HL-60 (cell line): ENCODE data around the gene APCDD1.
A peak's percentile ranks its signal among the peaks of the same experiment; 100 is the strongest.

Source experiments
- CTCF ChIP-seq: IDR thresholded peaks from one replicate; pipeline ENCODE4 v1.5.1; 2011; ENCODE audit warnings: low read length, control low read depth, inconsistent platforms; ENCODE audit not compliant: insufficient read depth
- GABPA ChIP-seq: IDR thresholded peaks from 2 replicates; pipeline ENCODE4 v1.6.1; 2012; ENCODE audit warnings: low read depth
- POLR2AphosphoS5 ChIP-seq: IDR thresholded peaks from 2 replicates; pipeline ENCODE4 v1.6.1; 2012; ENCODE audit warnings: low read depth
- SPI1 ChIP-seq: IDR thresholded peaks from 2 replicates; pipeline ENCODE4 v1.6.1; 2012; ENCODE audit warnings: low read depth, mild to moderate bottlenecking, borderline replicate concordance
- TF ChIP-seq, protein P1 (sequence below): IDR thresholded peaks from 2 replicates; pipeline ENCODE4 v1.6.1; 2012; ENCODE audit warnings: low read depth; ENCODE audit not compliant: insufficient replicate concordance

GRCh38 chr18:10413722-10414121, 40.7 kb upstream of the APCDD1 start:
- TF ChIP-seq CTCF (no peak), POLR2AphosphoS5 (no peak), GABPA (no peak), SPI1 (peak; percentile 87)
- TF ChIP-seq, protein P1, sequence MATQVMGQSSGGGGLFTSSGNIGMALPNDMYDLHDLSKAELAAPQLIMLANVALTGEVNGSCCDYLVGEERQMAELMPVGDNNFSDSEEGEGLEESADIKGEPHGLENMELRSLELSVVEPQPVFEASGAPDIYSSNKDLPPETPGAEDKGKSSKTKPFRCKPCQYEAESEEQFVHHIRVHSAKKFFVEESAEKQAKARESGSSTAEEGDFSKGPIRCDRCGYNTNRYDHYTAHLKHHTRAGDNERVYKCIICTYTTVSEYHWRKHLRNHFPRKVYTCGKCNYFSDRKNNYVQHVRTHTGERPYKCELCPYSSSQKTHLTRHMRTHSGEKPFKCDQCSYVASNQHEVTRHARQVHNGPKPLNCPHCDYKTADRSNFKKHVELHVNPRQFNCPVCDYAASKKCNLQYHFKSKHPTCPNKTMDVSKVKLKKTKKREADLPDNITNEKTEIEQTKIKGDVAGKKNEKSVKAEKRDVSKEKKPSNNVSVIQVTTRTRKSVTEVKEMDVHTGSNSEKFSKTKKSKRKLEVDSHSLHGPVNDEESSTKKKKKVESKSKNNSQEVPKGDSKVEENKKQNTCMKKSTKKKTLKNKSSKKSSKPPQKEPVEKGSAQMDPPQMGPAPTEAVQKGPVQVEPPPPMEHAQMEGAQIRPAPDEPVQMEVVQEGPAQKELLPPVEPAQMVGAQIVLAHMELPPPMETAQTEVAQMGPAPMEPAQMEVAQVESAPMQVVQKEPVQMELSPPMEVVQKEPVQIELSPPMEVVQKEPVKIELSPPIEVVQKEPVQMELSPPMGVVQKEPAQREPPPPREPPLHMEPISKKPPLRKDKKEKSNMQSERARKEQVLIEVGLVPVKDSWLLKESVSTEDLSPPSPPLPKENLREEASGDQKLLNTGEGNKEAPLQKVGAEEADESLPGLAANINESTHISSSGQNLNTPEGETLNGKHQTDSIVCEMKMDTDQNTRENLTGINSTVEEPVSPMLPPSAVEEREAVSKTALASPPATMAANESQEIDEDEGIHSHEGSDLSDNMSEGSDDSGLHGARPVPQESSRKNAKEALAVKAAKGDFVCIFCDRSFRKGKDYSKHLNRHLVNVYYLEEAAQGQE: no peak
